H1 (cell line): ENCODE measurements around the gene SLC6A3.

Experiments
- CHD7 ChIP-seq: fragments of 300-600 bp; sonication (generic); IDR thresholded peaks from 2 replicates; pipeline ENCODE4 v1.7.1; 2012; ENCODE audit warnings: low read length, moderate library complexity, mild to moderate bottlenecking, inconsistent platforms; ENCODE audit not compliant: insufficient replicate concordance
- CTCF ChIP-seq, 3 experiments: IDR thresholded peaks; 1 replicate in 2 of 3; 2 replicates in 1 of 3; pipeline versions ENCODE4 v1.5.1 to v1.6.1; 2011; ENCODE audit warnings: low read length in 3 of 3, mild to moderate bottlenecking in 3 of 3, inconsistent platforms in 2 of 3, low read depth in 1 of 3, moderate library complexity in 1 of 3; ENCODE audit not compliant: insufficient read depth in 1 of 3; ENCODE audit errors: control extremely low read depth in 1 of 3
- EZH2 ChIP-seq: fragments of 200-600 bp; sonication (generic); IDR thresholded peaks from 2 replicates; pipeline ENCODE4 v1.7.1; 2012; ENCODE audit warnings: low read depth, mild to moderate bottlenecking, moderate library complexity, low read length, inconsistent platforms; ENCODE audit not compliant: severe bottlenecking
- FOSL1 ChIP-seq: IDR thresholded peaks from 2 replicates; pipeline ENCODE4 v1.6.1; 2011; ENCODE audit warnings: mild to moderate bottlenecking, low read depth, low read length, moderate library complexity; ENCODE audit not compliant: insufficient read depth
- POLR2AphosphoS5 ChIP-seq: IDR thresholded peaks from 2 replicates; pipeline ENCODE4 v1.6.1; 2011; ENCODE audit warnings: low read depth, low read length

GRCh38 chr5:1423901-1424603 is 21.2 kb downstream of the SLC6A3 start:
- no peak for TF ChIP-seq EZH2
- no peak for TF ChIP-seq CTCF (IDR thresholded peaks at IDR 0.05; ENCODE audit: control extremely low read depth in 1 of 3, insufficient read depth in 1 of 3, low read depth in 1 of 3, low read length in 3 of 3)
- no peak for TF ChIP-seq CHD7
- TF ChIP-seq FOSL1: no peak
- TF ChIP-seq POLR2AphosphoS5: no peak
